ENCODE results near the gene FBXL7.

- no peak for TF ChIP-seq CTCF (conservative IDR thresholded peaks at IDR 0.05)
- TF ChIP-seq ZFX (IDR thresholded peaks at IDR 0.05), result no peak
These were observed 299.6 kb downstream of the FBXL7 start for GRCh38 chr5:15799612-15800011.

Measured in C4-2B (cell line).